ENCODE results near the gene NME9. TPM values are rescaled to one million over a fixed set of nuclear protein-coding genes. Genes with fewer than 3 reads are reported as not detected.

Gene NME9
- total RNA-seq, 1 donor from 2014 or later: 0.47 TPM

DNA sequence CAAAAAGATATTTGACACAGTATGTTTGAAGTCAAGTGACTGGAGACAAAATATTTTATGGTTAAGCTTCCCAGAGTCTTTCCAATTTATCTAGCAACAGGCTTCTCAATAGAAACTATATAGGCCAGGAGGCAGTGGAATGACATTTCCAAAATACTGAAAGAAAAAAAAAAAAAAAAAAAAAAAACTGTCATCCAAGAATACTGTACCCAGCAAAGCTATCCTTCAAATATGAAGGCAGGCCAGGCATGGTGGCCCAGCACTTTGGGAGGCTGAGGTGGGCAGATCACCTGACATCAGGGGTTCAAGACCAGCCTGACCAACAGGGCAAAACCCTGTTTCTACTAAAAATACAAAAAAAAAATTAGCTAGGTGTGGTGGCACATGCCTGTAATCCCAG lies 20.9 kb downstream of the NME9 start:
- Mint-ChIP-seq H3K4me3 (ENCODE audit: unreplicated experiment) (no peak overlapping the region), H3K9me3 (ENCODE audit: unreplicated experiment) (peaks cover 5% of the 10 kb centered on the region), H3K27me3 (ENCODE audit: unreplicated experiment) (peaks cover 3% of the 10 kb centered on the region), H3K27ac (ENCODE audit: unreplicated experiment) (no peak overlapping the region), H3K4me1 (ENCODE audit: low read depth, unreplicated experiment) (no peaks in the 10 kb centered on the region), H3K36me3 (ENCODE audit: unreplicated experiment) (peaks cover 13% of the 10 kb centered on the region)
- TF ChIP-seq, protein P1, sequence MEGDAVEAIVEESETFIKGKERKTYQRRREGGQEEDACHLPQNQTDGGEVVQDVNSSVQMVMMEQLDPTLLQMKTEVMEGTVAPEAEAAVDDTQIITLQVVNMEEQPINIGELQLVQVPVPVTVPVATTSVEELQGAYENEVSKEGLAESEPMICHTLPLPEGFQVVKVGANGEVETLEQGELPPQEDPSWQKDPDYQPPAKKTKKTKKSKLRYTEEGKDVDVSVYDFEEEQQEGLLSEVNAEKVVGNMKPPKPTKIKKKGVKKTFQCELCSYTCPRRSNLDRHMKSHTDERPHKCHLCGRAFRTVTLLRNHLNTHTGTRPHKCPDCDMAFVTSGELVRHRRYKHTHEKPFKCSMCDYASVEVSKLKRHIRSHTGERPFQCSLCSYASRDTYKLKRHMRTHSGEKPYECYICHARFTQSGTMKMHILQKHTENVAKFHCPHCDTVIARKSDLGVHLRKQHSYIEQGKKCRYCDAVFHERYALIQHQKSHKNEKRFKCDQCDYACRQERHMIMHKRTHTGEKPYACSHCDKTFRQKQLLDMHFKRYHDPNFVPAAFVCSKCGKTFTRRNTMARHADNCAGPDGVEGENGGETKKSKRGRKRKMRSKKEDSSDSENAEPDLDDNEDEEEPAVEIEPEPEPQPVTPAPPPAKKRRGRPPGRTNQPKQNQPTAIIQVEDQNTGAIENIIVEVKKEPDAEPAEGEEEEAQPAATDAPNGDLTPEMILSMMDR (IDR thresholded peaks at IDR 0.05; ENCODE audit: partially characterized antibody, unreplicated experiment): no peak
- DNase-seq: no peak

DNA sequence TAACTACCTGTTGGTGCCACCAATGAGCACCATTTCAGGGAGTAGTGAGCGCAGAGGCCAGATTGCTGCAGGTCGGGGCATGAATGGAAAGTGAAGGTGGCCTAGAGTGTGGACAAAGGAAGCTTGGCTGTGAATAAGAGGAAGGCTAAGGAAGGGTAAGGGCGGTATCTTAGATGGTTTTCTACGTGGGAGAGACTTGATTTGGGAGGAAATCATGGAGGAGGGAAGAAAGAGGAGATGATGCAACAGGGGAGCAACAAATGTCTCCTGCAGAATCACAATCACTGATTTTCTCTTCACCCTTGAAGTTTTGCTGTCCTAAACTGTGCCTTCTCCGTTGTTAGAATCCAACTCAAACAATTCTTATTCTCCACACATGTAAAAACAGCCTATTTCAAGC lies 21.8 kb downstream of the NME9 start:
- Mint-ChIP-seq H3K27ac (ENCODE audit: unreplicated experiment) (no peak overlapping the region), H3K27me3 (ENCODE audit: unreplicated experiment) (peaks cover 3% of the 10 kb centered on the region), H3K4me3 (ENCODE audit: unreplicated experiment) (no peak overlapping the region), H3K36me3 (ENCODE audit: unreplicated experiment) (peaks cover 13% of the 10 kb centered on the region), H3K4me1 (ENCODE audit: low read depth, unreplicated experiment) (no peaks in the 10 kb centered on the region), H3K9me3 (ENCODE audit: unreplicated experiment) (peaks cover 5% of the 10 kb centered on the region)
- no peak for DNase-seq
- TF ChIP-seq, protein P1 (IDR thresholded peaks at IDR 0.05; ENCODE audit: partially characterized antibody, unreplicated experiment): no peak

DNA sequence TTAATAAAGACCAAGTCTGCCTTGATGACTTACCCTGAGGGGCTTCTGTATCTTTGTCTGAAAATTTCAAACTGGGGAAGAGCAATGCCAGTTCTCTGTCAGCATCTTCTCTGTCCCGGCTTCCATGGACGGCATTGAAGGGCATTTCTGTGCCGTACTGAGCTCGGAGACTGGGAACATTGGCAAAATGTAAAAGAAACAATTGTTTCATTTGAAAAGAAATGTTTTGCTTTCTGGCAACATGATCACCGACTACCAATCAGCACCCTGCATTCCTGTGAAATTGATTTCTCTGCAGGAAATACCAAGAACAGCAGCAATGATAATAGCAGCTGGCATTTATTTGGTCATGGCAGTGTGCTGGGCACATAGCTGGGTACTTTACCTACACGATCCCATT lies 26.2 kb downstream of the NME9 start:
- no peak overlapping the region for H3K27ac Mint-ChIP-seq (ENCODE audit: unreplicated experiment)
- H3K9me3 Mint-ChIP-seq (ENCODE audit: unreplicated experiment): peaks cover 7% of the 10 kb centered on the region
- H3K36me3 Mint-ChIP-seq (ENCODE audit: unreplicated experiment): peaks cover 10% of the 10 kb centered on the region
- TF ChIP-seq, protein P1 (IDR thresholded peaks at IDR 0.05; ENCODE audit: partially characterized antibody, unreplicated experiment): no peak
- H3K4me1 Mint-ChIP-seq (ENCODE audit: low read depth, unreplicated experiment): peaks cover 4% of the 10 kb centered on the region
- DNase-seq: no peak
- H3K27me3 Mint-ChIP-seq (ENCODE audit: unreplicated experiment): peaks cover 6% of the 10 kb centered on the region
- H3K4me3 Mint-ChIP-seq (ENCODE audit: unreplicated experiment): no peak overlapping the region

DNA sequence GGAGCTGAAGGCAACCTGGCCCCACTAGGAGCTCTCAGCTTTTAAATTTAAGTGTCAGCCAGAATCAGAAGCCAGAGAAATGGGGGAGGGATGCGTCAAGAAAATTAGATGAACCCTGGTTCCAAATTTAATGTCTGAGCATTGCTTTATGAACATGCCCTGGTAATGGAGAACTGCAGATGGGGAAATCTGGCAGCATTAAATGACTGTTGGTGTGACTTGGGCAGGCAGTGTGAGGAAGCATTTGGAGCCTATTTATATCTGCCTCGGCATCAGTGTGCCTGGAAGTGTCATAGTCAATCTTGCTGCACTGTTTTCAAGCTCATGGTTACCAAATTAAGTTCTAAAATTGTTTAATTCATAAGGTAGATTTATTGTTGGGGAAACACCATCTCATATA lies 29.0 kb downstream of the NME9 start:
- H3K9me3 Mint-ChIP-seq (ENCODE audit: unreplicated experiment): peaks cover 3% of the 10 kb centered on the region
- no peak for DNase-seq
- peaks cover 4% of the 10 kb centered on the region for H3K27me3 Mint-ChIP-seq (ENCODE audit: unreplicated experiment)
- no peak overlapping the region for H3K4me3 Mint-ChIP-seq (ENCODE audit: unreplicated experiment)
- peaks cover 4% of the 10 kb centered on the region for H3K4me1 Mint-ChIP-seq (ENCODE audit: low read depth, unreplicated experiment)
- TF ChIP-seq, protein P1 (IDR thresholded peaks at IDR 0.05; ENCODE audit: partially characterized antibody, unreplicated experiment): no peak
- H3K27ac Mint-ChIP-seq (ENCODE audit: unreplicated experiment): no peak overlapping the region
- no peaks in the 10 kb centered on the region for H3K36me3 Mint-ChIP-seq (ENCODE audit: unreplicated experiment)

DNA sequence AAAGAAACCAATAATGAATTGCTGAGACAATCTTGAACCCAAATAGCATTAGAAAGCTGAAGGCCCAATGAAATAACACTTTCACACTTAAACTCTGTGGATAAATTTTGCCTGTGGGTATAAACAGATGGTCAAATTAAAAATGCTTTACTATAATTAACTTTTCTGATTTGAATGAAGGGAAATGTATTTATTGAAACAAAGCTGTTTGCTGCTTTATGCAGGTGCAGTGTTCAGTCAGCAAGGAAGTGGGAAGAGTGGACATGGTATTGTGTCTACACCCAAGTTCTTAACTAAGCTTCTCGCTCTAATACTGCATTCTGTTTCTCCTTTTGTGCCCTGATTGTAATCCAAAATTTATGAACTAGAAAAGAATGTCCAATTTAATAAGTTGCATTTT lies 31.8 kb downstream of the NME9 start:
- Mint-ChIP-seq H3K4me3 (ENCODE audit: unreplicated experiment) (no peak overlapping the region), H3K27me3 (ENCODE audit: unreplicated experiment) (peaks cover 4% of the 10 kb centered on the region), H3K27ac (ENCODE audit: unreplicated experiment) (no peak overlapping the region), H3K36me3 (ENCODE audit: unreplicated experiment) (no peaks in the 10 kb centered on the region), H3K9me3 (ENCODE audit: unreplicated experiment) (peaks cover 3% of the 10 kb centered on the region), H3K4me1 (ENCODE audit: low read depth, unreplicated experiment) (peaks cover 4% of the 10 kb centered on the region)
- TF ChIP-seq, protein P1 (IDR thresholded peaks at IDR 0.05; ENCODE audit: partially characterized antibody, unreplicated experiment): no peak
- no peak for DNase-seq

Data from glutamatergic neuron (in vitro differentiated cells).